ENCODE data around the gene KIAA0753.
"Not testable (repeated sequence)": the region's sequence is repeated elsewhere in the genome, so short reads cannot be mapped to it uniquely, and the experiment has no call there.

KIAA0753 gene

DNA sequence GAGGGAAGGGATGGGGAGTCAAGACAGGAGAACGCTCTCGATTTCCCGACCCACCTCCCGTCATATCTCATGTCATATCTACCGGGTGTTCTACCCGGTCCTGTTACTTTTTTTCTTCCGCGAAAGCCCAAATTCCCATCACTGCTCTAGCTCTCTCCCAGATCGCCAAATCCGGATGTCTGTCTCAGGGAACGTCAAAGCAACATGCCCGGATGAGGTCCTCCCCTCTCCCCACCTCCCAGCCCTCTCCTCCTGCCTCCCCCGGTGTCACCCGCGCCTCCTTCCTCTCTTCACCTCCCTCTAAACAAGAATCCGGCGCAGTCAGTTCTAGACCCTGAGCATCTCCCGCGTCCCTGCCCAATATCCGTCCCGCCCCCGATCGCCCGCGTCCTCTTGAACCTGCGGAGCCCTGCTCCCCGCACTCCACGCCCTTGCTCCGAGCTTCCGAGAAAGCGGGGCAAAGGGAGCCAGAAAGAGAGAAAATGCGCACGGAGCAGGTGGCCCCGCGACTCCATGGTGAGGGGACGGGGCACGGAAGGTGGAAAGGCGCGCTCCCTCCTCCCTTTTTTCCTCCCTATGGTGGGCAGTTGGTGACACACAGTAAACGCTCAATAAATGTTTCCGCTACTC, 15.3 kb upstream of the KIAA0753 start:
- not testable (repeated sequence) for H4K8ac ChIP-seq (ENCODE audit: low read depth, low read length); H3K14ac ChIP-seq (ENCODE audit: low read length); H3K4ac ChIP-seq (ENCODE audit: low read depth, low read length); H2BK120ac ChIP-seq (ENCODE audit: insufficient read depth, low read length, poor library complexity); H3K23ac ChIP-seq (ENCODE audit: low read length); H2AFZ ChIP-seq (ENCODE audit: insufficient read depth, low read length, poor library complexity); DNase-seq; H3K18ac ChIP-seq (ENCODE audit: low read length); H3K27ac ChIP-seq (ENCODE audit: low read depth, low read length); H2BK12ac ChIP-seq (ENCODE audit: low read length); H4K12ac ChIP-seq (ENCODE audit: low read depth, low read length); H2AK5ac ChIP-seq (ENCODE audit: low read length); H3K9ac ChIP-seq (ENCODE audit: low read length); H3K4me3 ChIP-seq (ENCODE audit: low read depth, low read length); H3K79me1 ChIP-seq (ENCODE audit: low read length); H3K36me3 ChIP-seq (ENCODE audit: control insufficient read depth in 1 of 2, insufficient read depth in 2 of 2, low read length in 2 of 2); H3K9me3 ChIP-seq (ENCODE audit: insufficient read depth, low read depth, low read length); H2BK5ac ChIP-seq (ENCODE audit: low read depth, low read length, poor library complexity); H4K91ac ChIP-seq (ENCODE audit: low read depth, low read length); H3K79me2 ChIP-seq (ENCODE audit: control insufficient read depth, insufficient read depth, low read length, poor library complexity)
- Histone ChIP-seq H3K27me3 (ENCODE audit: insufficient read depth, low read length) (peaks cover 17% of the 10 kb centered on the region), H3K4me1 (ENCODE audit: control insufficient read depth in 1 of 2, insufficient read depth in 2 of 2, low read length in 2 of 2) (peaks cover 12 to 19% of the 10 kb centered on the region in 2 experiments), H3K4me2 (ENCODE audit: low read length) (peak overlapping the region; percentile 63)
- no CpG with 5 or more reads among the region's 41 CpGs for WGBS (ENCODE audit: extremely low coverage, insufficient coverage, insufficient read length)

DNA sequence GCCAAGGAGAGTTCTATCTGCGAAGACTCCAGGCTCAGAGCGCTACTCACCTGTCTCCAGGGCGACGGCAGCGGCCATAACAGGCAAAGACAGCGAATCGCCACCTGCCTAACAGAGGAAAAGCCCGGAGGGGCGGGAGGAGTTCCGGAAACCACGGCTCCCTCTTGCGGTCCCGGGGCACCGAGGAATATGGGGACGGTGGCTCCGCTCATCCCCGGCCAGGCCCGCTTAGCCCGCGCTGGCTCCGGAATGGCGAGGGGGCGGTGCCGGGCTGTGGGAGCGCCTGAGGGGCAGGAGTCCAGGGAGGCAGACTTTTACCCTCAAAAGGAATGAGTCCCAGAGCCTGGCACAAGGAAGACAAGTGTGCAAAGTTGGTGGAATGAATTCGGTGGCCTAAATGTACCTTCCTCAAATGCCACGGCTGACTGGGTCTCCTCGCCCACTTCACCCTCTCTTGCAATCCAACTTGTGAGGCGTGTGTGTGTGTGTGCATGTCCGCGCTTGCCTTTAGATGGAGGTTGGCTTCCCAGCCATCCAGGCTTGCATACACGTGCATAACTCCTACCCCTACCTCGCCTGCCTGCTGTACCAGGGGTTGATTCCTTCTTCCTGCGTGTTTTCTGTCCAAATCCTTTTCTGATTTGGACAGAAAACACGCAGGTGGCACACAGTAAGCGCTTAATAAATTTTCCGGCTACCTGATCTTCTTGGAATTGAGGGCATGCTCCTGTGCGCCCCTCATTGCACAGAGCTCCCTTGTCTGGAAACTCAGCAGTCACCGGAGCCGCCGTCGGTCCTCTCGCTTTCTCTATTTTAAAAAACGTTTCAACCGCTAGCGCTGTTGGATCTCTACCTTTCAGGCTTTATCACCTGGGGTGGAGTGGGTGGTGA, 14.6 kb upstream of the KIAA0753 start:
- peaks cover 8% of the 10 kb centered on the region for H3K79me1 ChIP-seq (ENCODE audit: low read length)
- H3K9ac ChIP-seq (ENCODE audit: low read length) = no peak overlapping the region
- no peak overlapping the region for H2BK12ac ChIP-seq (ENCODE audit: low read length)
- H3K18ac ChIP-seq (ENCODE audit: low read length) = no peak overlapping the region
- H2BK5ac ChIP-seq (ENCODE audit: low read depth, low read length, poor library complexity) = no peak overlapping the region
- H3K14ac ChIP-seq (ENCODE audit: low read length) = no peak overlapping the region
- H2BK120ac ChIP-seq (ENCODE audit: insufficient read depth, low read length, poor library complexity) = no peak overlapping the region
- peaks cover 12 to 19% of the 10 kb centered on the region in 2 experiments for H3K4me1 ChIP-seq (ENCODE audit: control insufficient read depth in 1 of 2, insufficient read depth in 2 of 2, low read length in 2 of 2)
- peak; percentile 30 to 46 for DNase-seq
- H4K91ac ChIP-seq (ENCODE audit: low read depth, low read length) = no peak overlapping the region
- H3K27ac ChIP-seq (ENCODE audit: low read depth, low read length) = no peak overlapping the region
- H3K4me3 ChIP-seq (ENCODE audit: low read depth, low read length) = no peak overlapping the region
- no peak overlapping the region for H2AFZ ChIP-seq (ENCODE audit: insufficient read depth, low read length, poor library complexity)
- peaks cover 2% of the 10 kb centered on the region for H3K9me3 ChIP-seq (ENCODE audit: insufficient read depth, low read depth, low read length)
- H3K4me2 ChIP-seq (ENCODE audit: low read length) = peak overlapping the region; percentile 63
- H3K36me3 ChIP-seq (ENCODE audit: control insufficient read depth in 1 of 2, insufficient read depth in 2 of 2, low read length in 2 of 2) = no peaks in the 10 kb centered on the region
- no peak overlapping the region for H3K23ac ChIP-seq (ENCODE audit: low read length)
- no peak overlapping the region for H4K12ac ChIP-seq (ENCODE audit: low read depth, low read length)
- H4K8ac ChIP-seq (ENCODE audit: low read depth, low read length) = no peak overlapping the region
- no peak overlapping the region for H3K4ac ChIP-seq (ENCODE audit: low read depth, low read length)
- no peak overlapping the region for H2AK5ac ChIP-seq (ENCODE audit: low read length)
- H3K27me3 ChIP-seq (ENCODE audit: insufficient read depth, low read length) = peaks cover 17% of the 10 kb centered on the region
- no CpG with 5 or more reads among the region's 46 CpGs for WGBS (ENCODE audit: extremely low coverage, insufficient coverage, insufficient read length)
- peaks cover 2% of the 10 kb centered on the region for H3K79me2 ChIP-seq (ENCODE audit: control insufficient read depth, insufficient read depth, low read length, poor library complexity)

DNA sequence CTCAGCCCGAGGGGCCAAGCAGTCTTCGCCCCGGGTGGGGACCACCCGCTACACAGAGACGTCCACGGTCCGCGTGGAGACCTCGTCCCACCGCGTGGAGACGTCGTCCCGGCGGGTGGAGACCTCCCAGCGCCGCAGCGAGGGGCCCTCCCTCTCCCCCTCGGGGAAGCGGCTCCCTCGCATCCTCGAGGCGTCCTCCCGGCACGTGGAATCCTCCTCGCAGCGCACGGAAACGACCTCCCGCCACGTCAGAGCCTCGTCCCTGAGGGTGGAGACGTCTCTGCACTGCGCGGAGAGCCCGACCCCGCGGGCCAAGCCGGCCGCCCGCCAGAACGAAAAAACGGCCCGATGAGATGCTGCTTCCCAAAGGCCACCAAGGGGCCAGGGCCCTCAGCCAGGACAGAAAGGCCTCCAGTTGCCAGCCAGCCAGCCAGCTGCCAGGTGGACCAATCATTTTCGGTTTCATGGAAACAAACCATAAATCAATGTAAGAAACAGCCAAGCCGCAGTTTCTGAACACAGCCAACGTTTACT, 11.5 kb upstream of the KIAA0753 start:
- no peak overlapping the region for H3K23ac ChIP-seq (ENCODE audit: low read length)
- peak overlapping the region; percentile 79 for H4K12ac ChIP-seq (ENCODE audit: low read depth, low read length)
- H3K4me1 ChIP-seq (ENCODE audit: control insufficient read depth in 1 of 2, insufficient read depth in 2 of 2, low read length in 2 of 2) = peaks cover 12 to 19% of the 10 kb centered on the region in 2 experiments
- peak overlapping the region; percentile 71 for H2BK120ac ChIP-seq (ENCODE audit: insufficient read depth, low read length, poor library complexity)
- peak overlapping the region; percentile 72 for H3K4me3 ChIP-seq (ENCODE audit: low read depth, low read length)
- peak overlapping the region; percentile 94 for H4K91ac ChIP-seq (ENCODE audit: low read depth, low read length)
- H3K79me2 ChIP-seq (ENCODE audit: control insufficient read depth, insufficient read depth, low read length, poor library complexity) = peaks cover 2% of the 10 kb centered on the region
- peak overlapping the region; percentile 91 for H3K14ac ChIP-seq (ENCODE audit: low read length)
- peak overlapping the region; percentile 24 for H2BK5ac ChIP-seq (ENCODE audit: low read depth, low read length, poor library complexity)
- H3K4me2 ChIP-seq (ENCODE audit: low read length) = peak overlapping the region; percentile 90
- peaks cover 0 to 6% of the 10 kb centered on the region in 2 experiments for H3K36me3 ChIP-seq (ENCODE audit: control insufficient read depth in 1 of 2, insufficient read depth in 2 of 2, low read length in 2 of 2)
- H3K27ac ChIP-seq (ENCODE audit: low read depth, low read length) = no peak overlapping the region
- peaks cover 2% of the 10 kb centered on the region for H3K9me3 ChIP-seq (ENCODE audit: insufficient read depth, low read depth, low read length)
- peak overlapping the region; percentile 5 for H3K9ac ChIP-seq (ENCODE audit: low read length)
- no CpG with 5 or more reads among the region's 47 CpGs for WGBS (ENCODE audit: extremely low coverage, insufficient coverage, insufficient read length)
- H2AFZ ChIP-seq (ENCODE audit: insufficient read depth, low read length, poor library complexity) = peak overlapping the region; percentile 94
- peaks cover 8% of the 10 kb centered on the region for H3K79me1 ChIP-seq (ENCODE audit: low read length)
- H2AK5ac ChIP-seq (ENCODE audit: low read length) = peak overlapping the region; percentile 90
- peak overlapping the region; percentile 93 for H4K8ac ChIP-seq (ENCODE audit: low read depth, low read length)
- DNase-seq = peak in 1 of 2 donors; percentile 23
- H2BK12ac ChIP-seq (ENCODE audit: low read length) = peak overlapping the region; percentile 44
- H3K18ac ChIP-seq (ENCODE audit: low read length) = peak overlapping the region; percentile 82
- peak overlapping the region; percentile 84 for H3K4ac ChIP-seq (ENCODE audit: low read depth, low read length)
- peaks cover 17% of the 10 kb centered on the region for H3K27me3 ChIP-seq (ENCODE audit: insufficient read depth, low read length)

- peak within 1 kb of the TSS; percentile 82 for H3K4me3 ChIP-seq (ENCODE audit: low read depth, low read length)
- H3K27ac ChIP-seq (ENCODE audit: low read depth, low read length) = peak within 1 kb of the TSS; percentile 63
- peak within 1 kb of the TSS; percentile 84 for H3K4ac ChIP-seq (ENCODE audit: low read depth, low read length)
- H3K27me3 ChIP-seq (ENCODE audit: insufficient read depth, low read length) = peaks cover 17% of the 10 kb centered on the region
- peak within 1 kb of the TSS; percentile 79 for H4K12ac ChIP-seq (ENCODE audit: low read depth, low read length)
- peak within 1 kb of the TSS; percentile 82 for H3K18ac ChIP-seq (ENCODE audit: low read length)
- peaks cover 12 to 19% of the 10 kb centered on the region in 2 experiments for H3K4me1 ChIP-seq (ENCODE audit: control insufficient read depth in 1 of 2, insufficient read depth in 2 of 2, low read length in 2 of 2)
- peak within 1 kb of the TSS; percentile 90 for H3K4me2 ChIP-seq (ENCODE audit: low read length)
- peak within 1 kb of the TSS; percentile 24 for H2BK5ac ChIP-seq (ENCODE audit: low read depth, low read length, poor library complexity)
- H3K79me1 ChIP-seq (ENCODE audit: low read length) = peaks cover 8% of the 10 kb centered on the region
- peak within 1 kb of the TSS; percentile 44 for H2BK12ac ChIP-seq (ENCODE audit: low read length)
- peak; percentile 98 to 99 for DNase-seq
- peaks cover 3 to 7% of the 10 kb centered on the region in 2 experiments for H3K36me3 ChIP-seq (ENCODE audit: control insufficient read depth in 1 of 2, insufficient read depth in 2 of 2, low read length in 2 of 2)
- H3K14ac ChIP-seq (ENCODE audit: low read length) = peak within 1 kb of the TSS; percentile 91
- peak within 1 kb of the TSS; percentile 93 for H4K8ac ChIP-seq (ENCODE audit: low read depth, low read length)
- peak within 1 kb of the TSS; percentile 84 for H3K9ac ChIP-seq (ENCODE audit: low read length)
- peaks cover 2% of the 10 kb centered on the region for H3K79me2 ChIP-seq (ENCODE audit: control insufficient read depth, insufficient read depth, low read length, poor library complexity)
- H3K9me3 ChIP-seq (ENCODE audit: insufficient read depth, low read depth, low read length) = peaks cover 2% of the 10 kb centered on the region
- no peak within 1 kb of the TSS for H3K23ac ChIP-seq (ENCODE audit: low read length)
- H2AK5ac ChIP-seq (ENCODE audit: low read length) = peak within 1 kb of the TSS; percentile 90
- no CpG with 5 or more reads among the region's 35 CpGs for WGBS (ENCODE audit: extremely low coverage, insufficient coverage, insufficient read length)
- peak within 1 kb of the TSS; percentile 94 for H4K91ac ChIP-seq (ENCODE audit: low read depth, low read length)
- peak within 1 kb of the TSS; percentile 94 for H2AFZ ChIP-seq (ENCODE audit: insufficient read depth, low read length, poor library complexity)
- H2BK120ac ChIP-seq (ENCODE audit: insufficient read depth, low read length, poor library complexity) = peak within 1 kb of the TSS; percentile 71
These were observed 10.9 kb upstream of the KIAA0753 start, which contains the start of the genes C17orf100 and MED31 for GRCh38 chr17:6651354-6651918. C17orf100 (plus strand) TSS chr17:6651762; CDS start chr17:6651914, 152 bp downstream. MED31 (minus strand) TSS chr17:6651605; CDS start chr17:6651528, 77 bp downstream.
